Measurements from ENCODE around the gene MCM8.

The MCM8 gene

GRCh38 chr20:5947276-5947675 is 3.2 kb upstream of the MCM8 start:
- DNase-seq: peak; percentile 68

- no peak for DNase-seq
Measured at GRCh38 chr20:5949943-5950270, 545 bp upstream of the MCM8 start.

- DNase-seq: no peak
Measured at GRCh38 chr20:5967469-5967868, 17.0 kb downstream of the MCM8 start.

- DNase-seq: no peak
Measured at GRCh38 chr20:5968462-5968861, 18.0 kb downstream of the MCM8 start.

GRCh38 chr20:5969348-5969935 is 19.0 kb downstream of the MCM8 start:
- DNase-seq: no peak

GRCh38 chr20:5969940-5970339 is 19.5 kb downstream of the MCM8 start:
- no peak for DNase-seq

GRCh38 chr20:5970381-5970780 is 19.9 kb downstream of the MCM8 start:
- DNase-seq: no peak

GRCh38 chr20:5971203-5971602 is 20.8 kb downstream of the MCM8 start:
- DNase-seq: no peak

GRCh38 chr20:5973172-5973571 is 22.7 kb downstream of the MCM8 start:
- no peak for DNase-seq

GRCh38 chr20:5973971-5974370 is 23.5 kb downstream of the MCM8 start:
- no peak for DNase-seq

- no peak for DNase-seq
Measured at GRCh38 chr20:5974531-5974930, 24.1 kb downstream of the MCM8 start.

GRCh38 chr20:5975778-5976177 is 25.3 kb downstream of the MCM8 start:
- no peak for DNase-seq

- DNase-seq: no peak
Measured at GRCh38 chr20:5977223-5977622, 26.8 kb downstream of the MCM8 start.

- DNase-seq: no peak
Measured at GRCh38 chr20:5977975-5978374, 27.5 kb downstream of the MCM8 start.

GRCh38 chr20:5979801-5980200 is 29.3 kb downstream of the MCM8 start:
- no peak for DNase-seq

- no peak for DNase-seq
Measured at GRCh38 chr20:5980720-5981538, 30.5 kb downstream of the MCM8 start.

- DNase-seq: no peak
Measured at GRCh38 chr20:5987383-5987782, 36.9 kb downstream of the MCM8 start.

- no peak for DNase-seq
Measured at GRCh38 chr20:5989539-5989938, 39.1 kb downstream of the MCM8 start.

- DNase-seq: no peak
Measured at GRCh38 chr20:5990946-5991345, 40.5 kb downstream of the MCM8 start.

- no peak for DNase-seq
Measured at GRCh38 chr20:5991623-5992441, 41.4 kb downstream of the MCM8 start.

GRCh38 chr20:5996765-5997164 is 46.3 kb downstream of the MCM8 start:
- no peak for DNase-seq

GRCh38 chr20:5999783-6000182 is 49.3 kb downstream of the MCM8 start:
- DNase-seq: no peak

GRCh38 chr20:6000871-6001270 is 50.4 kb downstream of the MCM8 start:
- no peak for DNase-seq

- DNase-seq: no peak
Measured at GRCh38 chr20:6006603-6006949, 56.1 kb downstream of the MCM8 start.
